Activated CD4-positive, alpha-beta T cell treated with anti-CD3 and anti-CD28 coated beads, Interleukin-2, amount 50 U/mL, for 24 hours (primary cell): Measurements from ENCODE around the gene NPR3.

Experiments
- DNase-seq, 2 donors: peaks; one replicate each; pipeline ENCODE4 v3.0.0-alpha.2; 2020; ENCODE audit warnings: low read depth in 1 of 2, low spot score in 1 of 2

NPR3 gene

DNA sequence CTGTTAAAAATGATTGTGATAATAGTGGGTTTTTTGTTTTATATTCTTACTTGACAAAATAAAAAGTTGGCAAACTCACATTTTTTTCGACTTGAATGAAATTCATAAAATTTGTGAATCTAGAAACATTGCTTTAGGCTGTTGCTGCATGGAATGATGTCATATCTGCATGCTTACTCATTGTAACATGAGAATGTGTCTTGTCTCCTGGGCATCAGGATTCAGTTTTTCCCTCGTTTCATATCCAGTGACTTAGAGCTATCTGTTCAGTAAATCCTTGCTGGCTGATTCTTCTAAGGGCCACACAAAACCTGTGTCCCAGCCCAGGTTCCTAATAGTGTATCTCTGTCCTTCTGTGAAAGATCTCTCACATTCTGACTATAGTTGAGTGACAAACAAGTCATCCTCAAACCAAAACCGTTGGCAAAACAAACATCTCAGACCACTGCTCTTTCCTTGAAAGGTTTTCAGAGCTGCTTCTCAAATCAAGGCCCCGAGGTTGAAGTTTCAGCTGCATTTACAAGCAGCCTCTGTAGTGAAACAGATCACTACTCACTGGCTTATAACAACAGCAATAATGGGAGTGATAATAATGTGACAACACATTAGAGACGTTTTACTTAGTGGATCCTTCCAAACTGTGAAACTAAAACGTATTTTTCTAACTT lies 95.0 kb downstream of the NPR3 start:
- DNase-seq, result no peak

DNA sequence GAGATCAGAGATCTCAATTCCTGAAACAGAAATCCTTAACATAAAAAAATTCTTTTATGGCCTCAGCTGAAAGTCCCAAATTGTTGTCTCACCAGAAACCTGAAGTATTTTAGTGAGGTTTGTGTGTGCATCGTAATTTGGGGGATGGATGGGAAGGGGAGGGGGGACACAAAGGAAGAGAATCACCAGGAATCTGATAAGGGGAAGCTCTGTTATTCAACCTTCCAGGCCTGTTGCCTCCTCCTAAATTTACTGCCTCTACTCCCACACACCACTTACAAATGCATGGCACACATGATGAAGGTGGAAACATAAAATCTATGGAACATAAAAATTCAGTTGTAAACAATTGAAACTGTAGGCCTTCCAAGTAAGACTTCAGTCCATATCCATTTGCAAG lies 97.7 kb downstream of the NPR3 start:
- DNase-seq, result no peak

DNA sequence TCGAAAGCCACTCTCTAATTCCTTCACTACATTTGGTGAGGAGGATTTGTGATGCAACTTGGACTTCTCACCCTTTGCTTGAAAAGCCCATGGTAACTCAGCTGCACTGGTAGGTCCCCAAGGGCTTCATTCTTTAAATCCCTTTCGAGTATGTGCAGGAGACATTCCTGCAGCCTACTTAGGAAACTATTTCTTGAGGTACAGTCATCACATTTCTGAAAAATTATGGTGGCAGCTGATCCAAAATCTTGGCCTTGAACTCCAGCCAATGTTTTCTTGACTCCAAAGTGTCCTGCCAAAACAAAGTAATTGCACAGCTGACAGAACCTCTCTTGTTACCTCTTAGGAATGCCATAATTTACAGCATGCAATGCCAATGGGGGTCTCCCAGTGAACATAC lies 99.7 kb downstream of the NPR3 start:
- DNase-seq, result no peak

DNA sequence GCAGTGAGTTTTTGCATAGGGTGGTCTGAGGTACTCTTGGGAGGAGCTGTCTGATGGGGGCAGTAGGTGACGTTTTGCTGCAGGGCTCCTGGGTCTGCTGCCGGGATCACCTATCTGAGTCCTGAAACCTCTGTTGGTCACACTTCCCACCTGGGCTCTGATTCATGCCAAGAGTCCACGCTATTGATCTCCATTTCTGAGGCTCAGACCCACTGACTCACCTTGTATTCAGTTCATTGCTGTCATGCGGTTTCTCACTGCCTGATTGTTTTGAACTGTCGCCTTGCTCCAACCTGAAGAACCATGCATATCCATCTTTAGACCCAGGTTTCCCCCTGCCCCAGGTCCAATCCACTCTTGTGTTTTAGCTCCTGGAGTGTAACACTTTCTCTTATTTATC lies 101.3 kb downstream of the NPR3 start:
- no peak for DNase-seq

DNA sequence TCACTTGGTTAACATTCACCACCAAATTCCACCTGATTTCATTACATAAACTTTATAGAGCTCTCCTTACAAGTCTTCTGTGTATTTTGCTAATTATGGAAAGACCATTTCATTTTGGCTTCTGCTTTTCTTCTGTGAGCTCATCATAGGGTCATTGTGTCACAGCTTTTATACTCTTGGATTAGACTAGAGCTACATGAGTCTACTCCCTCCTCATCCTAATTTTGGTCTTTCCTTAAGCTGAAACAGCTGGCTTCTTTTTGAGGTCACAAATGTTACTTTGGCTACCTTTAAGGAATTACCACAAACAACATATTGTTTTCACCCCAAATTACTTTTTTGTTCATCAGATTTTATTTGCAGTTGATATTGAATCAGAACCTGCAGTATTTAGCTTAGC lies 103.0 kb downstream of the NPR3 start:
- DNase-seq, result no peak

DNA sequence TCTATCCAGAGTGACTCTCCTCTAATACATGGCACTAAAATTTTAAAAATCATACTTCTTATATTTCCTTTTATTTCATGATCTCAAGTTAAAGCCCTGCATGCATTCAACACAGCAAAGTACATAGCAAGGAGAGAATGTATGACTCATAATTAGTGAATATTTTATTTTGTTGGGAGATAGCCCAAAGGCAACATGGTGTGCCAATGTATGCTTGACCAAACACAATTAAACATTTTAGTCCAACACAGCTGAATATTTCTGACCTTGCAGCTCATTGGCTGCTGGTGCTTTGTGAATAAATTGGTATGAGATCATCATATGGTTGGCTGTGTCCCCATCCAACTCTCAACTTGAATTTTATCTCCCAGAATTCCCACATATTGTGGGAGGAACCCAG lies 103.5 kb downstream of the NPR3 start:
- DNase-seq, result no peak

DNA sequence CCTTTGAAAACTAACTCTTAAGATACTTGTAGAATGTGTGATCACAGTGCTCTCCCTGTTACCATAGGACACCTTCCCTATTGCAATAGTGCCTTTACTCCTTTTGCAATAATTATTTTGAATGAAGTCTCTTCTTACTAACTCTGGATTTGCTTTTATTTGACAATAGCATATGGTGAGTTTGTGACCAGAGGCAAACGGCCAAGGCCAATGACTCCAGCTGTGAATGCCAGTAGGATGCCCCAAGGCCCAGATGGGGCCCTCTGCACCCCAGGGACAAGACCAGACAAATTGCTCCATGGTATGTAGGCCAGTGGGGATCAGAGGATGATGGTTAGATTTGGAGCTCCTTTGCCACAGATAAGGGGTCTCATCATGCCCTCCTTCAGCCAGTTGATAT lies 116.9 kb downstream of the NPR3 start:
- no peak for DNase-seq

DNA sequence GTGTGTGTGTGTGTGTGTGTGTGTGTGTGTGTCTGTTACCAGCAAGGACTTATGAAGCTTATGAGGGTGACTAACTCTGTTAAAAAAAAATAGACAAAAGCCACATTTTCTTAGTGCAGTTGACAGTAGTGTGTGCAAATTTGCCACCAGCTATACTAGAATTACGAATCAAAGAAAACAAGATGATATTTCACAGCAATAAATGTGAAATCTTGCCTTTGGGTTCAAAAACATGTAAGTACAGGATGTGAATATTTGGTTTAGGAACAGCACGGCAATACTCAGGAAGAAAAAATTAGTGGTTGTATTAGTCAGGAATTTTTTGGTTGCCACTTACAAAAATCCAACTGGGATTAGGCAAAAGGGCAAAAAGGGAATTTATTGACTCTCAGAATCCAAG lies 117.4 kb downstream of the NPR3 start:
- DNase-seq, result no peak

DNA sequence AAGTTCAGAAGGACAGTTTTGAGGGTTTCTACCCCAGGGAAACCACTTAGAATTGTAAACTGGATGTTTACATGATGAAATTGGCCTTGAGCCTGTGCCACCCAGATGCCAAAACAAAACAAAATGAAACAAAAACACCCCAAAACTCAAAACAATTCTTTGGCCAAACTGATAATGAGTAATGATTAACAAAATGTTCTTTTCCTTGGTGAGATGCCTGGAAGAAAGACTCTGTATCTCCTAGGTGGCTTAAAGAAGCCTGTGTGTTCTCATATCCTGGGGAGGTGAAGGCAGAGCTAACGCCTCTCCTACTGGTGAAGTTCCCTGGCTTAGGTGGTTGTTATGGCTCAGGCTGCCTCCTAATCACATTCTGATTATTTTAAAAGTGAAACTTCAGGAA lies 120.5 kb downstream of the NPR3 start:
- no peak for DNase-seq

DNA sequence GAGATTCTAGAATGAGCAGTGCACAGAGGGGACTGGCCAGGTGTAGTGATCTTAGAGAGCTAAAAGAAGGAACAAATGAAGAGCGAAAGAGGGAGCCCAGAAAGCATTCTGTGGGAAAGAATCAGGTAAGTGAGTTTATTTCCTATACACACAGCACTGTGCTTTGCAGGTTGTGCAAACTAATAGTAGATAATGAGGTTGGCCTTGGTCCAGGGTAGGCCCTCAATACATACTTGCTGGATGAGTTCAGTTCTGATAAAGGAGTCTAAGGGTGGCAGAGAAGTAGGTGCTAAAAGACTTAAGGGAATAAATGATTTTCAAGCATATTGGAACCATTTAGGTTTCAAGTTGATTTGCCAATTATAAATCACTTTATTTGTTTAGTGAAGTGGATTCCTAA lies 122.0 kb downstream of the NPR3 start:
- DNase-seq, result no peak

DNA sequence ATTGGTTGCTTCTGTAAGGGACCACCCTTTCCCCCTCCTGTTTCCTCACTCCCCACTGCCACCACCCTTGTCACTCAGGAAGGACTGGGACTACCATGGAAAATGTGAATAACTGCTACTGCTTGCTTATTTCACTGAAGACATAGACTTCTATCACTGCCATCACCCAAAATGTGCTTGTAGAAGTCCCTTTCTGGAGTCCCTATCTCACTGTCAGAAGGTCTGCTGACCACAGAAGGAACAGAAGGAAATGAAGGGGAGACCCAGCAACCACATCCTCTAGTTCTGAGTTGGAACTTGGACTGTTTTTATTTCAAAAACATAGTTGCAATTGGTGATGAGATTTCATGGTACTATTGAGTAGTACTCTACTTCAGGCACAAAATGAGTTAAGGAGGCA lies 122.5 kb downstream of the NPR3 start:
- DNase-seq, result no peak

DNA sequence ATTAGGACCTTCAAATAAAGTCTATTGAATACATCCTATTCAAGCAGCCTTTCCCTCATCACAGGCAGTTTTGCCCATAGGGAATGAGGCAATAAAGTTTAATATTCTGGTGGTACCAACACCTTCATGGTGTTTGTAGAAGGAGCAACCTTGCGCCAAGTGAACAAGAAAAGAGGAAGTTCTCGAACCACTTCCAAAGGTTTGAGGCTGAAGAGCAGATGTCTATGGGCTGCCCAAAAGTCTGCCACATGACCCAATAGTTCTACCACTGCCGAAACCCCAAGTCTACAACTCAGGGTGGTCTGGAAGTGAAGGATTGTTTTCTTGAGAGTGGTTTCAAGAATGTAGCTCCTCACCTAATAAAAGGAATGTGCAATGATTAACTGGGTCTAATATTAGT lies 123.1 kb downstream of the NPR3 start:
- DNase-seq, result no peak

DNA sequence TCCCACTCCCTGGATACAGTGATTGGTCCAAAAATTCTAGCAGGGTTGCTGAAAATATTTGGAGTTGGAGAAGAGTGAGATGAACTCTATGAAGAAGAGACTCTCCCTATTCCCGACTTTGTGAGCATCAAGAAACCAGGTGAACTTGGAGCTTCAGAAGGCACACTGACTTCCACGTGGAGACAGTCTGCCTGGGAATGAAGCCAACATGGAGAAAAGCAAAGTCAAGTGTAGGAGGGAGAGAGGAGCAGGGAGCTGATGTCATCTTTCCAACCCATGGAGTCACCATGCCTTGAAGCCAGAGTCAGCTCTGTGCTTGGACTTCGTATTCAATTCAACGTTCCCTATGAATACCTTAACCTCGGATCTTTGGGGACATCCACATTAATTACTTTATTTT lies 125.1 kb downstream of the NPR3 start:
- DNase-seq, result no peak

DNA sequence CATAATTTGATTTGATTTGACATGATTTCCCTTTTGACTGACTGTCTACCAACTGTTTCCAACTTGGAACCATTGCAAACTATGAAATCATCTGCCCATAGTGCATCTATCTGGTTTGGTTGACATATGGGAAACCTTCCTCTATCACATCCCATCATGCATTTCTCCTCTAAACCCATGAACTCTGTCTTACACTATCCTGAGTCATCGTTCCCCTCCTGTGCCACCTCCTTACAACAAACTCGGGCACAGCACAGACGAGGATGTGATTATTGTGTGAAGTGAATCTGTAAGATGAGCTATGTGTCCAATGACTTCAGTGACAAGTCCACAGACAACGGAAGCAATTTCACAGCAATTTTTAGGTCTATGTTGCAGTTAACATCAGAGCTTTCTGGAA lies 126.1 kb downstream of the NPR3 start:
- DNase-seq, result no peak

DNA sequence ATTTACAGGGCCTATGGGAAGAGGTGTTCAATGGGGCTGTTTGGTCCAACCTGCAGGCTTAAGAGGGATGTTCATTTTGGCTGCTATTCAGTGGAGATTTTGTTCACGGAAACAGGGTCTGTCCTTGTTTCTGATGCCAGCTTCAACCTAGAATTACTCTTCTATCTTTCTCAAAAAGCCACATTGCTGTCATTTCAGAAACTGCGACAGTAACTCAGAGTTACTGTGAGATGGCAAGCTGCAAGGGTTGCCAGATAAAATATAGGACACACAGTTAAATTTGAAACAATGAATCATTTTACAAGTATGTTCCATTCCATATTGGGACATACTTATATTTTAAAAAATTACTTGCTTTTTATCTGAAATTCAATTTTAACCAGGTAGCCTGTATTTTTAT lies 128.0 kb downstream of the NPR3 start:
- no peak for DNase-seq

DNA sequence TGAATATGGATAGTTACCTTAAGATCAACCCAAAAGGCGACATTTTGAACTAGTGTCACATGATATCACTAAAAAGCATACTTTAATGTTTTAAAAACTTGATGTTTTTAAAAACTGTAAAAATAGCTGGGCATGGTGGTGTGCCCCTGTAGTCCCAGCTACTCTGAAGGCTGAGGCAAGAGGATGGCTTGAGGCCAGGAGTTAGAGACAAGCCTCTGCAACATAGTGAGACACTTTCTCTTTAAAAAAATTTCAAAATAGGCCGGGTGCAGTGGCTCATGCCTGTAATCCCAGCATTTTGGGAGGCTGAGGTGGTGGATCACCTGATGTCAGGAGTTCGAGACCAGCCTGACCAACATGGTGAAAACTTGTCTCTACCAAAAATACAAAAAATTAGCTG lies 129.5 kb downstream of the NPR3 start:
- no peak for DNase-seq
